CD4-positive, alpha-beta T cell treated with Interleukin-2 at 100 ng/mL for 4 hours (primary cell): Measurements from ENCODE around the gene CLN6.
A peak's percentile ranks its signal among the peaks of the same experiment; 100 is the strongest.
"Not testable (repeated sequence)": the region's sequence is repeated elsewhere in the genome, so short reads cannot be mapped to it uniquely, and the experiment has no call there.

Source experiments
- DNase-seq: peaks from one replicate; pipeline ENCODE4 v3.0.0-alpha.2; 2020; ENCODE audit warnings: low spot score

The CLN6 gene

GRCh38 chr15:68223171-68223570 lies 6.4 kb downstream of the CLN6 start:
- DNase-seq, result no peak

GRCh38 chr15:68222432-68222743 lies 7.1 kb downstream of the CLN6 start:
- DNase-seq, result not testable (repeated sequence)

GRCh38 chr15:68221530-68222431 lies 7.7 kb downstream of the CLN6 start:
- not testable (repeated sequence) for DNase-seq

GRCh38 chr15:68220967-68221366 lies 8.6 kb downstream of the CLN6 start:
- DNase-seq, result no peak

GRCh38 chr15:68220489-68220888 lies 9.0 kb downstream of the CLN6 start:
- no peak for DNase-seq

GRCh38 chr15:68218847-68219798 lies 10.4 kb downstream of the CLN6 start:
- DNase-seq, result no peak

- no peak for DNase-seq
Measured at GRCh38 chr15:68218331-68218730, 11.2 kb downstream of the CLN6 start.

GRCh38 chr15:68217341-68217740 lies 12.2 kb downstream of the CLN6 start:
- DNase-seq, result no peak

- no peak for DNase-seq
Measured at GRCh38 chr15:68214838-68215254, 14.7 kb downstream of the CLN6 start.

GRCh38 chr15:68213991-68214837 lies 15.3 kb downstream of the CLN6 start:
- DNase-seq, result no peak

GRCh38 chr15:68213491-68213845 lies 16.1 kb downstream of the CLN6 start:
- not testable (repeated sequence) for DNase-seq

GRCh38 chr15:68211656-68212320 lies 17.7 kb downstream of the CLN6 start:
- no peak for DNase-seq

- DNase-seq, result peak; percentile 36
Measured at GRCh38 chr15:68210821-68211655, 18.5 kb downstream of the CLN6 start.

GRCh38 chr15:68210409-68210756 lies 19.1 kb downstream of the CLN6 start:
- no peak for DNase-seq

- peak; percentile 32 for DNase-seq
Measured at GRCh38 chr15:68209735-68210408, 19.7 kb downstream of the CLN6 start.

GRCh38 chr15:68209272-68209671 lies 20.3 kb downstream of the CLN6 start:
- DNase-seq, result no peak

- DNase-seq, result no peak
Measured at GRCh38 chr15:68208636-68209240, 20.8 kb downstream of the CLN6 start.

- no peak for DNase-seq
Measured at GRCh38 chr15:68208136-68208535, 21.4 kb downstream of the CLN6 start.

- DNase-seq, result no peak
Measured at GRCh38 chr15:68207176-68207935, 22.2 kb downstream of the CLN6 start.
